Neural progenitor cell (in vitro differentiated cells): ENCODE data around the gene RSAD2. TPM values are rescaled to one million over a fixed set of nuclear protein-coding genes. Genes with fewer than 3 reads are reported as not detected.

Experiments
- DNase-seq: peaks from one replicate; pipeline ENCODE4 v3.0.0-alpha.2; 2016; ENCODE audit warnings: low spot score
- H2AFZ ChIP-seq: fragments of 200-600 bp; sonication (generic); replicated peaks from 2 replicates; pipeline ENCODE4 v1.6.1; 2016; ENCODE audit warnings: antibody characterized with exemption
- H3F3A ChIP-seq: fragments of 200-600 bp; sonication (generic); 2 replicates; pipeline ENCODE4 v1.6.1; 2016; ENCODE audit warnings: antibody characterized with exemption, low read depth
- H3K27ac ChIP-seq: fragments of 200-600 bp; sonication (generic); 2 replicates; pipeline ENCODE4 v1.5.1; 2016; ENCODE audit warnings: mild to moderate bottlenecking
- H3K27me3 ChIP-seq: fragments of 200-600 bp; sonication (generic); 2 replicates; pipeline ENCODE4 v1.6.1; 2016; ENCODE audit warnings: mild to moderate bottlenecking, moderate library complexity
- H3K36me3 ChIP-seq: fragments of 200-600 bp; sonication (generic); 2 replicates; pipeline ENCODE4 v1.5.1; 2016
- H3K4me1 ChIP-seq: fragments of 200-600 bp; sonication (generic); 2 replicates; pipeline ENCODE4 v1.6.1; 2016; ENCODE audit warnings: mixed run types
- H3K4me2 ChIP-seq: fragments of 200-600 bp; sonication (generic); 2 replicates; pipeline ENCODE4 v1.6.1; 2016
- H3K4me3 ChIP-seq: fragments of 200-600 bp; sonication (generic); 2 replicates; pipeline ENCODE4 v1.5.1; 2016
- H3K79me2 ChIP-seq: fragments of 200-600 bp; sonication (generic); 2 replicates; pipeline ENCODE4 v1.6.1; 2016; ENCODE audit warnings: low read depth
- H3K9ac ChIP-seq: fragments of 200-600 bp; sonication (generic); 2 replicates; pipeline ENCODE4 v1.6.1; 2016
- H3K9me3 ChIP-seq: fragments of 200-600 bp; sonication (generic); 2 replicates; pipeline ENCODE4 v1.5.1; 2016; ENCODE audit warnings: low read depth
- H4K20me1 ChIP-seq: fragments of 200-600 bp; sonication (generic); 2 replicates; pipeline ENCODE4 v1.6.1; 2016; ENCODE audit warnings: low read depth
- H3K27ac Mint-ChIP-seq: 3 replicates; pipeline ENCODE4 v1.8.0; 2021; ENCODE audit warnings: mixed read lengths
- H3K27me3 Mint-ChIP-seq: 2 replicates; pipeline ENCODE4 v1.8.0; 2022; ENCODE audit warnings: low read depth, mild to moderate bottlenecking, inconsistent platforms, moderate library complexity, mixed read lengths; ENCODE audit not compliant: insufficient read depth
- H3K36me3 Mint-ChIP-seq: 3 replicates; pipeline ENCODE4 v1.8.0; 2021; ENCODE audit warnings: mixed read lengths
- H3K4me1 Mint-ChIP-seq: 3 replicates; pipeline ENCODE4 v1.8.0; 2021; ENCODE audit warnings: mixed read lengths
- H3K4me3 Mint-ChIP-seq: 3 replicates; pipeline ENCODE4 v1.8.0; 2021; ENCODE audit warnings: mild to moderate bottlenecking, moderate library complexity, mixed read lengths
- H3K9me3 Mint-ChIP-seq: 3 replicates; pipeline ENCODE4 v1.8.0; 2020; ENCODE audit warnings: mixed read lengths
- EZH2 ChIP-seq: fragments of 200-600 bp; sonication (generic); IDR thresholded peaks from 2 replicates; pipeline ENCODE4 v1.6.1; 2017; ENCODE audit warnings: antibody characterized with exemption, mild to moderate bottlenecking, moderate library complexity
- EZH2phosphoT487 ChIP-seq: fragments of 200-600 bp; sonication (generic); IDR thresholded peaks from 2 replicates; pipeline ENCODE4 v1.6.1; 2017; ENCODE audit warnings: antibody characterized with exemption
- total RNA-seq: library from RNA; depleted of rRNA; stranded (reverse); fragments of >200 nt; gene quantifications from 2 replicates; pipeline ENCODE4 v1.2.3, GENCODE V29; 2015; ENCODE audit warnings: low replicate concordance
- TF ChIP-seq, protein P1 (sequence below): fragments of 200-600 bp; sonication (generic); IDR thresholded peaks from 2 replicates; pipeline ENCODE4 v1.5.1; 2017; ENCODE audit warnings: antibody characterized with exemption, mild to moderate bottlenecking

RSAD2 gene
- total RNA-seq, 1 donor from 2014 or later: not detected

DNA sequence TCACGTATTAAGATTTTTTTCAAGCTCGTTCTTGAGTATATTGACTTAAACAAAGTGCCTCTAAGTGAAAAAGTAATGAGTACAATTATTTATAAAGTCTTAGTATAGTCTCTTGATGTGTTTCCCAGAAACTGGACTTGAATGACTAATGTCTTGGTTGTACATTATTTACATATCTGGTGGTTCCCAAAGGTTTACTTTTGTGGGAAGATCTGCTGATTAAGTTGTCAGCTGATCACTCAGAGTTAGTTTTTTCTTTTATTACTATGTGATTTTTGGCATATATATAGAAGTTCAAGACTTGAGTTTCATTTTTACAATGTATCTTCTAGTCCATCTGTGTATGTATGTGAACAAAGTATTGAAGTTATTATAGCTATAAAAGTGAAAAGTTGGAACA, 69.1 kb downstream of the RSAD2 start:
- Histone ChIP-seq H3K79me2 (no peaks in the 10 kb centered on the region), H3K27me3 (no peaks in the 10 kb centered on the region), H4K20me1 (no peaks in the 10 kb centered on the region), H3K4me2 (no peak overlapping the region), H3K36me3 (no peaks in the 10 kb centered on the region), H2AFZ (no peak overlapping the region), H3K4me1 (no peaks in the 10 kb centered on the region), H3F3A (no peaks in the 10 kb centered on the region), H3K9me3 (no peaks in the 10 kb centered on the region), H3K9ac (no peak overlapping the region), H3K4me3 (no peak overlapping the region), H3K27ac (no peak overlapping the region)
- Mint-ChIP-seq H3K27me3 (no peaks in the 10 kb centered on the region), H3K27ac (no peak overlapping the region), H3K36me3 (peaks cover 56% of the 10 kb centered on the region), H3K4me1 (no peaks in the 10 kb centered on the region), H3K4me3 (no peak overlapping the region), H3K9me3 (no peaks in the 10 kb centered on the region)
- DNase-seq: no peak
- TF ChIP-seq EZH2phosphoT487: no peak
- TF ChIP-seq, protein P1, sequence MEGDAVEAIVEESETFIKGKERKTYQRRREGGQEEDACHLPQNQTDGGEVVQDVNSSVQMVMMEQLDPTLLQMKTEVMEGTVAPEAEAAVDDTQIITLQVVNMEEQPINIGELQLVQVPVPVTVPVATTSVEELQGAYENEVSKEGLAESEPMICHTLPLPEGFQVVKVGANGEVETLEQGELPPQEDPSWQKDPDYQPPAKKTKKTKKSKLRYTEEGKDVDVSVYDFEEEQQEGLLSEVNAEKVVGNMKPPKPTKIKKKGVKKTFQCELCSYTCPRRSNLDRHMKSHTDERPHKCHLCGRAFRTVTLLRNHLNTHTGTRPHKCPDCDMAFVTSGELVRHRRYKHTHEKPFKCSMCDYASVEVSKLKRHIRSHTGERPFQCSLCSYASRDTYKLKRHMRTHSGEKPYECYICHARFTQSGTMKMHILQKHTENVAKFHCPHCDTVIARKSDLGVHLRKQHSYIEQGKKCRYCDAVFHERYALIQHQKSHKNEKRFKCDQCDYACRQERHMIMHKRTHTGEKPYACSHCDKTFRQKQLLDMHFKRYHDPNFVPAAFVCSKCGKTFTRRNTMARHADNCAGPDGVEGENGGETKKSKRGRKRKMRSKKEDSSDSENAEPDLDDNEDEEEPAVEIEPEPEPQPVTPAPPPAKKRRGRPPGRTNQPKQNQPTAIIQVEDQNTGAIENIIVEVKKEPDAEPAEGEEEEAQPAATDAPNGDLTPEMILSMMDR: no peak
- TF ChIP-seq EZH2: no peak

Other genes with a start within 250 kb of the RSAD2 start
- gene CMPK2, start 11.9 kb upstream of the RSAD2 start, total RNA-seq: 0.31 TPM in 1 of 2 replicates, not detected in the other
- 29.0 and 32.0 TPM in 2 replicates for gene RNF144A, start 39.6 kb downstream of the RSAD2 start, total RNA-seq